HEK293 (cell line): Measurements from ENCODE around the gene RITA1.

Source experiments
- MYNN ChIP-seq: fragments of 450-650 bp; formaldehyde crosslinking; IDR thresholded peaks from 2 replicates; pipeline ENCODE4 v1.5.1; 2016; ENCODE audit warnings: missing biosample characterization, missing genetic modification characterization, borderline replicate concordance
- TCF7L2 ChIP-seq: IDR thresholded peaks from 2 replicates; pipeline ENCODE4 v1.6.1; 2011; ENCODE audit warnings: low read depth, mild to moderate bottlenecking, inconsistent platforms, low read length, moderate library complexity, borderline replicate concordance
- TRIM28 ChIP-seq: IDR thresholded peaks from 2 replicates; pipeline ENCODE4 v1.6.1; 2011; ENCODE audit warnings: low read length, control low read depth, borderline replicate concordance
- ZFP41 ChIP-seq: fragments of 450-650 bp; formaldehyde crosslinking; IDR thresholded peaks from 2 replicates; pipeline ENCODE4 v1.5.1; 2016; ENCODE audit warnings: missing biosample characterization, missing genetic modification characterization, borderline replicate concordance
- ZIC2 ChIP-seq: fragments of 450-650 bp; formaldehyde crosslinking; IDR thresholded peaks from 2 replicates; pipeline ENCODE4 v1.5.1; 2016; ENCODE audit warnings: missing biosample characterization, missing genetic modification characterization
- ZNF558 ChIP-seq: fragments of 450-650 bp; formaldehyde crosslinking; IDR thresholded peaks from 2 replicates; pipeline ENCODE4 v1.5.1; 2016; ENCODE audit warnings: missing biosample characterization, missing genetic modification characterization
- ZNF747 ChIP-seq: fragments of 450-650 bp; formaldehyde crosslinking; IDR thresholded peaks from 2 replicates; pipeline ENCODE4 v1.5.1; 2016; ENCODE audit warnings: missing biosample characterization, missing genetic modification characterization
- TF ChIP-seq, protein P1 (sequence below): fragments of 450-650 bp; formaldehyde crosslinking; IDR thresholded peaks from 2 replicates; pipeline ENCODE4 v1.5.1; 2016; ENCODE audit warnings: missing biosample characterization, missing genetic modification characterization
- TF ChIP-seq, protein P2 (sequence below): sonication (generic); formaldehyde crosslinking; IDR thresholded peaks from 2 replicates; pipeline ENCODE4 v1.8.1; 2022; ENCODE audit warnings: mild to moderate bottlenecking, moderate library complexity, missing genetic modification reagents
- TF ChIP-seq, protein P3 (sequence below): fragments of 450-650 bp; formaldehyde crosslinking; IDR thresholded peaks from 2 replicates; pipeline ENCODE4 v1.5.1; 2017; ENCODE audit warnings: missing biosample characterization, missing genetic modification characterization

DNA sequence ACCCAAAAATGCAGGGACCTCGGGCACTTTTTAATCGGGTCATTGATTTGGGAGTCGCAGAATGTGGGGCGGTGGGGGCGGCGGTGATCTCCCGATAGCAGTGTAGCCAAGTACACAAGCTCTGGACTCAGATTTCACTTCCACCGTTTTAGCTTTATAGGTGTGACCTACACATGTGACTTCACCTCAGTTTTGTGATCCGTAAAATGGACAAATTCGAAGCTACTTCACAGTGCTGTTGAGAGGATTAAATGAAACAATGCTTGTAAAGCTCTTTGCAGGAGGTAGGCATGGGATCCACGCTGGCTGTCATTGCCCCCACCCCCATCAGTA, 478 bp downstream of the RITA1 start:
- TF ChIP-seq, protein P1, sequence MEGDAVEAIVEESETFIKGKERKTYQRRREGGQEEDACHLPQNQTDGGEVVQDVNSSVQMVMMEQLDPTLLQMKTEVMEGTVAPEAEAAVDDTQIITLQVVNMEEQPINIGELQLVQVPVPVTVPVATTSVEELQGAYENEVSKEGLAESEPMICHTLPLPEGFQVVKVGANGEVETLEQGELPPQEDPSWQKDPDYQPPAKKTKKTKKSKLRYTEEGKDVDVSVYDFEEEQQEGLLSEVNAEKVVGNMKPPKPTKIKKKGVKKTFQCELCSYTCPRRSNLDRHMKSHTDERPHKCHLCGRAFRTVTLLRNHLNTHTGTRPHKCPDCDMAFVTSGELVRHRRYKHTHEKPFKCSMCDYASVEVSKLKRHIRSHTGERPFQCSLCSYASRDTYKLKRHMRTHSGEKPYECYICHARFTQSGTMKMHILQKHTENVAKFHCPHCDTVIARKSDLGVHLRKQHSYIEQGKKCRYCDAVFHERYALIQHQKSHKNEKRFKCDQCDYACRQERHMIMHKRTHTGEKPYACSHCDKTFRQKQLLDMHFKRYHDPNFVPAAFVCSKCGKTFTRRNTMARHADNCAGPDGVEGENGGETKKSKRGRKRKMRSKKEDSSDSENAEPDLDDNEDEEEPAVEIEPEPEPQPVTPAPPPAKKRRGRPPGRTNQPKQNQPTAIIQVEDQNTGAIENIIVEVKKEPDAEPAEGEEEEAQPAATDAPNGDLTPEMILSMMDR (tag by site-specific recombination), result no peak
- TF ChIP-seq, protein P2, sequence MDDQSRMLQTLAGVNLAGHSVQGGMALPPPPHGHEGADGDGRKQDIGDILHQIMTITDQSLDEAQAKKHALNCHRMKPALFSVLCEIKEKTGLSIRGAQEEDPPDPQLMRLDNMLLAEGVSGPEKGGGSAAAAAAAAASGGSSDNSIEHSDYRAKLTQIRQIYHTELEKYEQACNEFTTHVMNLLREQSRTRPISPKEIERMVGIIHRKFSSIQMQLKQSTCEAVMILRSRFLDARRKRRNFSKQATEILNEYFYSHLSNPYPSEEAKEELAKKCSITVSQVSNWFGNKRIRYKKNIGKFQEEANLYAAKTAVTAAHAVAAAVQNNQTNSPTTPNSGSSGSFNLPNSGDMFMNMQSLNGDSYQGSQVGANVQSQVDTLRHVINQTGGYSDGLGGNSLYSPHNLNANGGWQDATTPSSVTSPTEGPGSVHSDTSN (CRISPR knock-in tag), result no peak
- no peak for TF ChIP-seq ZNF558 (tag by site-specific recombination)
- TF ChIP-seq, protein P3, sequence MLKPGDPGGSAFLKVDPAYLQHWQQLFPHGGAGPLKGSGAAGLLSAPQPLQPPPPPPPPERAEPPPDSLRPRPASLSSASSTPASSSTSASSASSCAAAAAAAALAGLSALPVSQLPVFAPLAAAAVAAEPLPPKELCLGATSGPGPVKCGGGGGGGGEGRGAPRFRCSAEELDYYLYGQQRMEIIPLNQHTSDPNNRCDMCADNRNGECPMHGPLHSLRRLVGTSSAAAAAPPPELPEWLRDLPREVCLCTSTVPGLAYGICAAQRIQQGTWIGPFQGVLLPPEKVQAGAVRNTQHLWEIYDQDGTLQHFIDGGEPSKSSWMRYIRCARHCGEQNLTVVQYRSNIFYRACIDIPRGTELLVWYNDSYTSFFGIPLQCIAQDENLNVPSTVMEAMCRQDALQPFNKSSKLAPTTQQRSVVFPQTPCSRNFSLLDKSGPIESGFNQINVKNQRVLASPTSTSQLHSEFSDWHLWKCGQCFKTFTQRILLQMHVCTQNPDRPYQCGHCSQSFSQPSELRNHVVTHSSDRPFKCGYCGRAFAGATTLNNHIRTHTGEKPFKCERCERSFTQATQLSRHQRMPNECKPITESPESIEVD (tag by site-specific recombination), result no peak
- no peak for TF ChIP-seq ZFP41 (tag by site-specific recombination)
- no peak for TF ChIP-seq MYNN (tag by site-specific recombination)
- TF ChIP-seq TRIM28, result no peak
- TF ChIP-seq ZIC2 (tag by site-specific recombination), result no peak
- no peak for TF ChIP-seq TCF7L2
- no peak for TF ChIP-seq ZNF747 (tag by site-specific recombination)
